NAMALWA (cell line): ENCODE measurements around the gene SYT6.

Experiments
- DNase-seq: peaks from one replicate; pipeline ENCODE4 v3.0.0-alpha.2; 2015; ENCODE audit warnings: low spot score

Gene SYT6

GRCh38 chr1:114154146-114154962 is 685 bp upstream of the SYT6 start:
- no peak for DNase-seq

DNA sequence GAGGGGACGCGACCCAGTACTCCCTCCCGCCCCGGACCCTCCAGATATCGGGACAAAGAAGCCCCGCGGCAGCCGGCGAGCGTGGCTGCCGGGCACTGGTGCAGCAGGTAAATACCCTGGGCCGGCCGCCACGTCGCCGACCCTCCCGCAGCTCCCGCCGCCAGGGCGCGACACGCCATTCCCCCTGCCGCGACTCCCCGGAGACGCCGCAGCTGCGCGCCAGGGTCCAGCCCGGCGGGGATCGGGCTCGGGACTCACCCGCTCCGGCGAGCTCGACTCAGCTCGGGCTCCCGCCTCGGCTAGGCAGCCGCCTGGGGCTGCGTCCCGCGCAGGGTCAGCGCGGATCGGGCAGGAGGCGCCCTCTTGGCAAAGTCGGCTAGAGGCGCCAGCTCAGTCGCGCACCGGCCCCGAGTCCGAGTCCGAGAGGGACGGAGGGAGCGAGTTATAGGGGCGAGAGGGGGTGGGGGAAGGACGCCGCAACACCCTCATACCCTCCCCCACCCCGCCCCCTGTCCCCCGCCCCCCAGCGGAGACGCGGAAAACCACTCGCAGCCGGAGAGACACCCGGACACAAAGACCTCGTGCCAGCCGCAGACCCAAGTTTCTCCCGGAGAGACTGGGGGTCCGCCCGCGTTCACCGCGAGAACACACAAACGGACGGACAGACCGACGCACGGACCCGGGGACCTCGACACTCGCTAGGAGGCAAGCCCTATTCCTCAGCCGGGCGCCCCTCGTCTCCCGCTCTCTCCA is 985 bp downstream of the SYT6 start:
- no peak for DNase-seq

GRCh38 chr1:114152089-114152507 is 1.6 kb downstream of the SYT6 start:
- DNase-seq, result no peak

DNA sequence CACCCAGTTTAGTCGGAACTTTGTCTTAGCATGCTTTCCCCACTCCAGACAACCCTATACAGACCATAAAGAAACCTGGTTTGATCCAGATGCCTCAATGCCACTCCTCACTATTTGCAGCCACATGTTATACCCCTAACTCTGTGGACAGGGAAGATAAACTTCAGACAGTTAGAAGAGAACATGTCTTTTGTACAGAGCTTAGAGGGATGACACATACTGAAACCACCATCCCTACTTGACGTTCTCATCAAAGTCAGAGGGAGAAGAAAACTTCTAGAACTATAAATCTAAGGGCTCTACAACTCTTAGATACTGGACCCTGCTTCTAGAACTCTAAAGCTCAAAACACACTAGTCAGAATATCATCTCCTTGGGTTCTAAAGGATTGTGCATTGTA is 3.7 kb downstream of the SYT6 start:
- DNase-seq, result no peak

DNA sequence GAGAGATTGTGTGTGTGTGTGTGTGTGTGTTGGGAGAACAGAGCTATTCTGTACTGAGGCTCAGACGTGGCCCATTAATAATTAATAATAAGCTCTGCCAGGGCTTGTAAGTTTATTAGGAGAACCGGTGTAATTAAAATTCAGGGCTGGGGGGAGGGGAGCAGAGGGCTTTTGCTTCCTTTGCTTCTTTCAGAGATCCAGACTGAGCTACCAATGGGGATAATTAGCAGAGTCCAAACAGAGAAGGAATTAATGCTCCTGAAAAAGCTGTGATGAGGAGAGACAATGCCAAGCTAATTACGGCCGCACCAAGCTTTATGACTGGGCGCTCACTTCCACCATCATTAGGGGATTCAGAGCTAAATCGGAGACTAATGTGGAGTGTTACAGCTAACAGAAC is 4.5 kb downstream of the SYT6 start:
- no peak for DNase-seq

GRCh38 chr1:114145504-114146151 is 8.0 kb downstream of the SYT6 start:
- DNase-seq, result no peak

GRCh38 chr1:114144016-114144415 is 9.7 kb downstream of the SYT6 start:
- DNase-seq, result no peak

- DNase-seq, result no peak
Measured at GRCh38 chr1:114139540-114139939, 14.1 kb downstream of the SYT6 start.

- DNase-seq, result no peak
Measured at GRCh38 chr1:114137497-114137896, 16.2 kb downstream of the SYT6 start.

DNA sequence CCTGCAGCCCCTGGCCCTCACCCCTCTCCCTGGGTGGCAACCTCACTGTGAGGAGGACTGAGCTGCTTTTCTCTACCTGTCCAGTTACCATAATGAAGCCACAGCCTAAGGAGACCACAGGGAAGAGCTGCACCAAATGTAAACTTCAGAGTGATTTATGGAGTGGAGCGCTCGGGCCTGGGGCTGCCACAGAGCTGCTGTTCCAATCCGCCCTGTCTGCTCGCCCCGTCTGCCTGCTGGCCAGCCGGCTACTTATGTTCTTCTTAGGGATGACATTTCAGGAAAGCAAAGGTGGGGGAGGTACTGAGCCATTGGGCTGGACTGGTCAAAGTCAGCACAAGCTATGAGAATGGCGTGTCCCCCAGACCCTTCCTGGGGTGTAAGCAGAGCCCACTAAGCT is 17.9 kb downstream of the SYT6 start:
- no peak for DNase-seq

GRCh38 chr1:114134518-114134917 is 19.2 kb downstream of the SYT6 start:
- DNase-seq, result no peak

DNA sequence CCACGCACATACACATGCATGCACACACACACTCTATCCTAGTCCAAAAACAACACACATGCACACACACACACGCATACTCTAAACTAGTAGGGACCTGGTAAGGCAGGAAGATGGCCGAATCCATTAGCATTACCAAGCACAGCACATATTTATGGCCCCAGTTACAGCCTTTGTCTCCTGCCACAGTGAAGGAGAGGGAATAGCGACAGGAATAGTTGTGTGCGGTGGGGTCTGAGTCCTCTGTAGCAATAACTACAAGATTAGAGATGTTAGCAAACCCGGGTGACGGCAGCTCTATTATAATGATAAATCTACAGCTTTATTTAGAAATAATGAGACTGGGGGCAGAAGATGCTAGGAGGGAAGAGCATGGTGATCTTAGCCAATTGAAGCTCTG is 20.5 kb downstream of the SYT6 start:
- DNase-seq, result no peak

DNA sequence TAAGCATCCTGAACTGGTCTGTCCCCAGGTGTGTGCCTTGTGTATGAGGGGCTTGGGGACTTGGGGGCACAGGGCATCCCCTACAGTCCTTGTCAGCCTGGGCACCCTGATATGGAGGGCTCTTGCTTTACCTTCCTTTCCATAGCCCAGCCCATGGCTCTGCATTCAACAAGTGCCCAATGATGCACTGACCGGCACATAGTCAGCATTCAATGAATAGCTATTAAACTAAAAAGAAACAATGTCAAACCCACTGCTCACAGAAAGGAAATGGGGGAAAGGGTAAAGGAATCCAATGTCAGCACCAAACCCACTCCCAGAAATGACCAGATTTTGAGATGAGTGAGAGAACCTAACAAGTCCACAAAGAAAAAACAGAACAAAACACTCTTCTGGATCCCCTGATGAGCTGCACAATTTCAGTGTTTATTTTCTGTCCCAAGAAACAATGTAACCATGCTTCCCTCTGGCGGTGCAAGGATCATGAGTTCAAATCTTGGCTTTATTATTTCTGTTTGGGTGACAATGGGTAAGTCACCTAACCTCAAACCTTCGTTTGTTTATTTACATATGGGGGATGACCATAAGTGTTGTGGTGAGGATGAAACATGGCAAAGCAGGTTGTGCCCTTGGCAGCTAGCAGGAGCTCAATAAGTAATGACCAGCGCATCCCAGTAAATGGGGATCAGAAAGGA is 22.0 kb downstream of the SYT6 start:
- no peak for DNase-seq

DNA sequence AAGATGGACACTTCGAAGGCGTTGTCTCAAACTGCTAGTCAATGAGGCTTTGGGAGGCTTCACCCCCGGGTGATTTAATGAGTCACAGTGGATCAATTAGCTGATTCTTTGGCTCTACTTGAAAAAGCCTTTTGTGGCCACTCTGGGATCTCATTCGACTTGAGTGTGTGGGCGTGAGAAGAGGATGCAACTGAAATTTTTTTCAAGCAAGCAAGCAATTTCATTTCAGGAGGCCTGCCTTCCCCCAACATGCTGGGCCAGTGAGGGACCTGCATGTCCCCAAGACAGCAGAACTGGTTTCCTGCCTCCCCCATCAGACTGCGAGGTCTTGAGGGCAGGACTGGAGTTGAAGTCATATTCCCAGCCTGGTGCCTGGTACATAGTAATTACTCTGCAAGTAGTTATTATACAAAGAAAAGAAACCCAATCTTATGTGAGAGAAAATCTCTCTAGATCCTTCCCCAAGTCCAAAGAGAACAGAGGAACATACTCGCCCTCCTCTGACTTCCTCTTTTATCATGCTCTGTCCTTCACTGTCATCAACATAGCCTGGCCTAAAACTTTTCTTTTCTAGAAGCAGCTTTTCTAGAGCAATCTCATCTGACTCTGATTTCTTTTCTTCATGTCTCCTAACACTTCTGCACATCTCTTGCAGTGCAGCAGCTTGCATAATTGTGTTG is 22.7 kb downstream of the SYT6 start:
- no peak for DNase-seq

DNA sequence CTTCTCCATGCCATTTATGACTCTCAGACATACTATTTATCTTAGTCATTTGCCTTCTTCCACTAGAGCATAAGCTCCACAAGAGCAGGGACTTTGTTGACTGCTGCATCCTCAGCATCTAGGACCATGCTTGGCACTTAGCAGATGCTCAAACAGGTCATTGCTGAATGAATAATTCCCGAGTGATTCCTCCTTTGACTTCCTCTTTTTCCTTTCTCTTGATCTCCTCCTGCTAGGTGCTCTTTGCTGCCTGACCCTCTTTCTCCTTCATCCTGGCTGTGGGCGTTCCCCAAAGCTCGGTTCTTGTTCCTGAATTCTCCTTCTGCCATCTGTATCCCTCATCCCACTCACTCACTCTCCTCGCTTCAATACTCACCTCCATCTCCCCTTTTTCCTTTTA is 23.5 kb downstream of the SYT6 start:
- DNase-seq, result no peak

DNA sequence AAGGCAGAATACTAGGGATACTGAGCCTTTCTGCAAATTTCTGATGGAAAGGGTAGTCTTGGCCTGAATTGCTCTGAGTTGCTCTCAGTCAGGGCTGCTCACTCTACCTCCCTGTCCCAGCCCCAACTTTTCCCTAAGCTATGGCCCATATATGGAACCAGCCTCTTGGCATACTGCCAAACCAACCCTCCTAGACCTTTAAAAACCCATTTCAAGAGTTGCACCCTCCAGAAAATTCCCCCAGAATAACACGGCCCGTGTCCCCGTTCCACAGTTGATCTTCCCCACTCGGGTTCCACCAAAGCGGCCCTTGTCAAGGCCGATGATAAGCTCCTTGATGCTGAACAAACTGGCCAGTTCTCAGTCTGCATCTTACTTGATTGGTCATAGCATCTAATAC is 25.4 kb downstream of the SYT6 start:
- DNase-seq, result no peak

GRCh38 chr1:114126261-114127095 is 27.2 kb downstream of the SYT6 start:
- DNase-seq, result no peak

GRCh38 chr1:114124644-114125043 is 29.0 kb downstream of the SYT6 start:
- no peak for DNase-seq

DNA sequence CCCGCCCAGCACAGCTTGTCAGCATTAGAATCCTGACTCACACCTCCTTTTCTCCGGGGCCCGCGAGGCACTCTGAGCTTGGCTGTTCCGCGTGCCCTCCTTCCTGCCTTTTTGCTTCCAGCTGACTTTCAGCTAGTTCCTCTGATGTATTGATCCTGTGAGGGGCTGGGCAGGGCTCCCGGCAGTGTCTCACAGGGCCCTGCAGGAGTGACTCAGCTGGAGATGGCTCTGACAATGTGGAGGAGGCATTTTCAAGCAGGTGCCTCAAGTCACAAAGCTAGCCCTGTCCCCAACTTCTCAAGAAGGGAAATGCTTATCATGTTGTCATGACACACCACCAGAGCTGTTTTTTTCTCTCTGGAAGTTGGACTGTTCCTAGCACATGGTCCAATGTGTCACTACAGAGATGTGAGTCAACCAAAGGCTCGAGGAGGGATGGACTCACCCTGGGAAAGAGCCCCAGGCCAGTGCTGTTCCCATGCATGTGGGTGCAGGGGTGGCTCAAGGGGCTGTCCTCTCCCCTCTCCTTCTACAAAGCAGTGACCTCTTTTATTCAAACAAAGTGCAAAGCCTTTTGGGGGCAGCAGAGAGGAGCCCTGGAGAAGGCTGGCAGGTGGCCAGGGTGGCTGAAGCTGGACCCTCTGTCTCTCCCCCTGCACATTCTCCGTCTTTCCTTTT is 30.6 kb downstream of the SYT6 start:
- no peak for DNase-seq

DNA sequence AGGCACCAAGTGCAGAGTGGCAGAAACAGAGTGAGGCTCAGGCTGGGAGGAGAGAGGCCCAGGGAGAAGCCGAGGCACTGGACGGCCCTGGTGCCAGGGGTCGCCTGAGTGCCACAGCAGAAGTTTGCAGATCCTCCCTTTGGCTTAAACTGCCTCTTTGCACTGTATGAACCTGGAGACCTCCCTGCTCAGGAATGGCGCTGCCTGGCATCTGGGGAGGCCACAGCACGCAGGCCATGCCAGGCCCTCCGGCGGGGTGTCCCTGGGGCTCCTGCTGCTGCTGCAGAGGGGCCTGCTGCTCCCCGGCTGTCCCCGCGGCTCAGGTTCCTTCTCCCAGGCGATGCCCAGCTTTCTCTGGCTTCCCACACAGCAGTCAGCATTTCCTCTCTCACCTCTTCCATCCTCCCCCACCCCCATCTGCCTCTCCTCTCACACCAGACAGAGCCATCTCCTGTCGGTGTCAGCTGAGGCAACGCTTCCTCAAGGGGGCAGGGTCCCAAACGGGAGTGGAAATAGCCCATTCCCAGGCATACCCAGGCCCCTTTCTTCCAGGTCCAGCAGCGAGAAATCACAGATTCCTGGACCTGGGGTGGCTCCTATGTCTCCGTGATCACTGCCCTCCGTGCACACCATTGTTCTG is 35.2 kb downstream of the SYT6 start:
- no peak for DNase-seq
